Lung (tissue), 12 donors: ENCODE measurements around the gene AUH. TPM values are rescaled to one million over a fixed set of nuclear protein-coding genes. Genes with fewer than 3 reads are reported as not detected.

Experiments used
- ATAC-seq: fragments of 200-7000 bp; cut with Tn5 transposase; one replicate; pipeline ENCODE4 v1.9.1; 2020; ENCODE audit warnings: moderate number of reproducible peaks; ENCODE audit not compliant: insufficient read depth, low FRiP score
- DNase-seq, 3 donors: peaks; one replicate each; pipeline ENCODE4 v3.0.0-alpha.2; 2013 to 2017
- H3K27ac ChIP-seq, 2 donors: one replicate each; pipeline ENCODE4 v1.5.1; 2013; ENCODE audit warnings: mild to moderate bottlenecking in 2 of 2, moderate library complexity in 2 of 2, control low read depth in 1 of 2, inconsistent platforms in 1 of 2, low read depth in 1 of 2, low read length in 1 of 2
- H3K27me3 ChIP-seq, 3 donors: one replicate each; pipeline ENCODE4 v1.5.1; 2013; ENCODE audit warnings: low read length in 2 of 3; ENCODE audit not compliant: control insufficient read depth in 3 of 3, insufficient read depth in 3 of 3
- H3K36me3 ChIP-seq, 4 donors: one replicate each; pipeline ENCODE4 v1.5.1; 2013; ENCODE audit warnings: low read length in 4 of 4, mild to moderate bottlenecking in 1 of 4, moderate library complexity in 1 of 4; ENCODE audit not compliant: control insufficient read depth in 4 of 4, insufficient read depth in 4 of 4
- H3K4me1 ChIP-seq, 5 donors: one replicate each; pipeline ENCODE4 v1.5.1; 2013; ENCODE audit warnings: low read length in 5 of 5, mild to moderate bottlenecking in 2 of 5, moderate library complexity in 1 of 5; ENCODE audit not compliant: control insufficient read depth in 5 of 5, insufficient read depth in 5 of 5
- H3K4me3 ChIP-seq: one replicate; pipeline ENCODE4 v1.5.1; 2013; ENCODE audit warnings: mild to moderate bottlenecking, control low read depth, moderate library complexity
- H3K9ac ChIP-seq, 2 donors: one replicate each; pipeline ENCODE4 v1.5.1; 2013; ENCODE audit warnings: low read length in 2 of 2, control low read depth in 1 of 2; ENCODE audit not compliant: insufficient read depth in 1 of 2
- H3K9me3 ChIP-seq, 4 donors: one replicate each; pipeline ENCODE4 v1.5.1; 2013; ENCODE audit warnings: low read length in 3 of 4, mild to moderate bottlenecking in 1 of 4, moderate library complexity in 1 of 4; ENCODE audit not compliant: control insufficient read depth in 4 of 4, insufficient read depth in 3 of 4
- CTCF ChIP-seq: IDR thresholded peaks from 2 replicates; pipeline ENCODE4 v1.5.1; 2012; ENCODE audit warnings: mild to moderate bottlenecking; ENCODE audit errors: control extremely low read depth, extremely low read depth
- WGBS, 2 donors: extraction: QIAGEN DNeasy Blood & Tissue Kit; methylation state at CpG; one replicate each; pipeline ENCODE4 v1.1.7; 2013; 5-methylcytosine and 5-hydroxymethylcytosine counted together
- polyA plus RNA-seq, 2 donors: library from polyadenylated mRNA; stranded (reverse); fragments of 200-250 nt; gene quantifications; one replicate each; pipeline ENCODE4 v1.2.1, GENCODE V29; 2013
- total RNA-seq, 2 donors: library from RNA; depleted of rRNA in 1 of 2; stranded (reverse); fragments of >200 nt in 1 of 2; gene quantifications; one replicate each; pipeline ENCODE4 v1.2.1, GENCODE V29; 2014 to 2021
- donor health status: control.
- donor health status: control.
- donor health status: Bipolar disorder and iron deficiency.
- donor health status: healthy.
- donor health status: DM: yes; HTN: yes; CAD: no.

AUH gene
- total and polyA plus RNA-seq, 4 donors: 10.5 to 76.8 (median 16.2) TPM

- H3K4me1 ChIP-seq: peaks cover 4 to 53% (median 22%) of the 10 kb centered on the region in 5 donors
- DNase-seq (peak in 1 of 3 donors; percentile 32), ATAC-seq (no peak)
- no peak overlapping the region for H3K27ac ChIP-seq
- no peak overlapping the region for H3K4me3 ChIP-seq
- no peaks in the 10 kb centered on the region for H3K27me3 ChIP-seq
- peaks cover 0 to 9% (median 0%) of the 10 kb centered on the region in 4 donors for H3K9me3 ChIP-seq
- peak overlapping the region in 1 of 2 donors; percentile 51 for H3K9ac ChIP-seq
- no peak for TF ChIP-seq CTCF
- no peaks in the 10 kb centered on the region for H3K36me3 ChIP-seq
Measured at GRCh38 chr9:91198405-91198804, 163.3 kb downstream of the AUH start.

- Histone ChIP-seq H3K9ac (peak overlapping the region in 1 of 2 donors; percentile 62), H3K27ac (peak overlapping the region; percentile 26 to 71), H3K9me3 (peaks cover 0 to 4% (median 0%) of the 10 kb centered on the region in 4 donors), H3K4me3 (no peak overlapping the region), H3K4me1 (peaks cover 4 to 62% (median 22%) of the 10 kb centered on the region in 5 donors), H3K36me3 (no peaks in the 10 kb centered on the region), H3K27me3 (no peaks in the 10 kb centered on the region)
- ATAC-seq (peak; percentile 15), DNase-seq (peak; percentile 95 to 100 (median 99))
- TF ChIP-seq CTCF: no peak
- 28 to 35% methylated on average over 13 of the region's 13 CpGs for WGBS, 2 donors
Measured at GRCh38 chr9:91197232-91198181, 164.2 kb downstream of the AUH start.

- Histone ChIP-seq H3K9ac (no peak overlapping the region), H3K36me3 (no peaks in the 10 kb centered on the region), H3K4me1 (peaks cover 9 to 73% (median 24%) of the 10 kb centered on the region in 5 donors), H3K9me3 (peaks cover 0 to 4% (median 0%) of the 10 kb centered on the region in 4 donors), H3K27ac (peak overlapping the region; percentile 12 to 83), H3K27me3 (no peaks in the 10 kb centered on the region), H3K4me3 (no peak overlapping the region)
- DNase-seq (peak; percentile 39 to 80 (median 66)), ATAC-seq (no peak)
- WGBS, 2 donors: 80 to 95% methylated on average over 8 of the region's 8 CpGs
- TF ChIP-seq CTCF: no peak
Measured at GRCh38 chr9:91196103-91196950, 165.4 kb downstream of the AUH start.
